ENCODE results near the gene FAM222B. TPM values are rescaled to one million over a fixed set of nuclear protein-coding genes. Genes with fewer than 3 reads are reported as not detected.
"Not testable (repeated sequence)": the region's sequence is repeated elsewhere in the genome, so short reads cannot be mapped to it uniquely, and the experiment has no call there.

The FAM222B gene
- total RNA-seq, 4 donors from 2014 or later, result 10.7 to 18.0 (median 12.0) TPM

- TF ChIP-seq CTCF (IDR thresholded peaks at IDR 0.05) (no peak), POLR2A (IDR thresholded peaks at IDR 0.05) (no peak)
These were observed 59.4 kb downstream of the FAM222B start for GRCh38 chr17:28783161-28783560.

GRCh38 chr17:28779601-28780000 is 63.0 kb downstream of the FAM222B start:
- peak in 1 of 2 donors; percentile 60 for DNase-seq (ENCODE audit: low spot score in 2 of 2)
- 97 to 99% methylated on average over 13 of the region's 13 CpGs for WGBS, 2 donors
- H3K4me3 ChIP-seq (ENCODE audit: low read depth, poor library complexity, severe bottlenecking); intact Hi-C loops (cut with DNase I; ENCODE audit: low total_unique reads): not testable (repeated sequence)

More at GRCh38 chr17:28783161-28783560, 59.4 kb downstream of the FAM222B start:
- no peak for DNase-seq (ENCODE audit: low spot score in 2 of 2)
- no peak overlapping the region for H3K4me3 ChIP-seq (ENCODE audit: low read depth, poor library complexity, severe bottlenecking)
- intact Hi-C loops (cut with DNase I; ENCODE audit: low total_unique reads), result no loop called here
- WGBS, 2 donors, result 85 to 88% methylated on average over 3 of the region's 3 CpGs

- no peak overlapping the region for H3K4me3 ChIP-seq (ENCODE audit: low read depth, poor library complexity, severe bottlenecking)
- DNase-seq (ENCODE audit: low spot score in 2 of 2), result no peak
- WGBS, 2 donors, result 18 to 44% methylated on average over 1 of the region's 1 CpG
- TF ChIP-seq POLR2A (IDR thresholded peaks at IDR 0.05) (no peak), CTCF (IDR thresholded peaks at IDR 0.05) (no peak)
- intact Hi-C loops (cut with DNase I; ENCODE audit: low total_unique reads), result no loop called here
These were observed 65.4 kb downstream of the FAM222B start for GRCh38 chr17:28777178-28777577.

- TF ChIP-seq POLR2A (IDR thresholded peaks at IDR 0.05), result no peak
- TF ChIP-seq CTCF (IDR thresholded peaks at IDR 0.05), result no peak
- no peak overlapping the region for H3K4me3 ChIP-seq (ENCODE audit: low read depth, poor library complexity, severe bottlenecking)
- no peak for DNase-seq (ENCODE audit: low spot score in 2 of 2)
- WGBS, 2 donors, result 73 to 75% methylated on average over 3 of the region's 3 CpGs
- intact Hi-C loops (cut with DNase I; ENCODE audit: low total_unique reads), result no loop called here
These were observed 68.4 kb downstream of the FAM222B start for GRCh38 chr17:28774206-28774605.

GRCh38 chr17:28773736-28774135 is 68.9 kb downstream of the FAM222B start:
- H3K4me3 ChIP-seq (ENCODE audit: low read depth, poor library complexity, severe bottlenecking), result no peak overlapping the region
- intact Hi-C loops (cut with DNase I; ENCODE audit: low total_unique reads), result no loop called here
- TF ChIP-seq POLR2A (IDR thresholded peaks at IDR 0.05) (no peak), CTCF (IDR thresholded peaks at IDR 0.05) (no peak)
- DNase-seq (ENCODE audit: low spot score in 2 of 2), result no peak
- WGBS, 2 donors, result 93% methylated on average over 6 of the region's 6 CpGs

GRCh38 chr17:28765038-28765437 is 77.6 kb downstream of the FAM222B start:
- 76 to 80% methylated on average over 4 of the region's 4 CpGs for WGBS, 2 donors
- TF ChIP-seq POLR2A (IDR thresholded peaks at IDR 0.05) (no peak), CTCF (IDR thresholded peaks at IDR 0.05) (no peak)
- no peak for DNase-seq (ENCODE audit: low spot score in 2 of 2)
- intact Hi-C loops (cut with DNase I; ENCODE audit: low total_unique reads), result no loop called here
- no peak overlapping the region for H3K4me3 ChIP-seq (ENCODE audit: low read depth, poor library complexity, severe bottlenecking)
